ENCODE measurements around the gene PTPN1.
"Not testable (repeated sequence)": the region's sequence is repeated elsewhere in the genome, so short reads cannot be mapped to it uniquely, and the experiment has no call there.

The PTPN1 gene

DNA sequence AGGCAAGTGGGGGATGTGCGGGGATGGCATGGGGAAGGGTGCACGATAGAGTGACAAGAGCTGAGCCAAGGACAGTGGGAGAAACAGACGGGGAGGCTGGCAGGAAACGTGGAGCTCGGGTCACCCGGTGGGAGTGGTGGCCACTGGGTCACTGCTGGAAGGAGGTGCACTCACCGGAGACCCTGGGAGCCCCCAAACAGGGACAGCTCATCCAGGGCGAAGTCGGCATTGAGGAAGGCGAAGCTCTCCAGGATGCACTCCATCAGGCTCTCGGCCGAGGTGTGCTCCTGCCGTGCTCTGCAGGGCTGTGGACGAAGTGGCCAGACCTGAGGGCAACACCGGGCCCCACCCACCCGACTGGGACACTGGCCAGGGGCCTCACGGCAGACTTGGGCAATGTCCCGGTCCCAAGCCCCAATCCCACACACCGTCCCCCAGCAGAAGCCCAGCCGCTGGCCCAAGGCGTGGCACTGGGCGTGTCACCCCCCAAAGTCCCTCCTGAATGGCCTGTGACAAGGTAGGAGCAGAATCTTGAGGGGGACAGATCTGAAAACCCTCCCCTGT is 87.3 kb downstream of the PTPN1 start:
- TF ChIP-seq, protein P1, sequence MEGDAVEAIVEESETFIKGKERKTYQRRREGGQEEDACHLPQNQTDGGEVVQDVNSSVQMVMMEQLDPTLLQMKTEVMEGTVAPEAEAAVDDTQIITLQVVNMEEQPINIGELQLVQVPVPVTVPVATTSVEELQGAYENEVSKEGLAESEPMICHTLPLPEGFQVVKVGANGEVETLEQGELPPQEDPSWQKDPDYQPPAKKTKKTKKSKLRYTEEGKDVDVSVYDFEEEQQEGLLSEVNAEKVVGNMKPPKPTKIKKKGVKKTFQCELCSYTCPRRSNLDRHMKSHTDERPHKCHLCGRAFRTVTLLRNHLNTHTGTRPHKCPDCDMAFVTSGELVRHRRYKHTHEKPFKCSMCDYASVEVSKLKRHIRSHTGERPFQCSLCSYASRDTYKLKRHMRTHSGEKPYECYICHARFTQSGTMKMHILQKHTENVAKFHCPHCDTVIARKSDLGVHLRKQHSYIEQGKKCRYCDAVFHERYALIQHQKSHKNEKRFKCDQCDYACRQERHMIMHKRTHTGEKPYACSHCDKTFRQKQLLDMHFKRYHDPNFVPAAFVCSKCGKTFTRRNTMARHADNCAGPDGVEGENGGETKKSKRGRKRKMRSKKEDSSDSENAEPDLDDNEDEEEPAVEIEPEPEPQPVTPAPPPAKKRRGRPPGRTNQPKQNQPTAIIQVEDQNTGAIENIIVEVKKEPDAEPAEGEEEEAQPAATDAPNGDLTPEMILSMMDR (IDR thresholded peaks at IDR 0.05; ENCODE audit: insufficient read depth, low read length, poor library complexity, severe bottlenecking), result no peak
- DNase-seq (ENCODE audit: extremely low read depth, insufficient read length), result no peak
- Histone ChIP-seq H3K4me3 (replicated peaks; ENCODE audit: low read depth, low read length) (no peak overlapping the region), H3K27me3 (replicated peaks; ENCODE audit: control insufficient read depth, insufficient read depth, low read length) (peaks cover 1% of the 10 kb centered on the region; the same call in 1 of the 2 replicates), H3K36me3 (ENCODE audit: control insufficient read depth, insufficient read depth, low read length) (no peaks in the 10 kb centered on the region)

DNA sequence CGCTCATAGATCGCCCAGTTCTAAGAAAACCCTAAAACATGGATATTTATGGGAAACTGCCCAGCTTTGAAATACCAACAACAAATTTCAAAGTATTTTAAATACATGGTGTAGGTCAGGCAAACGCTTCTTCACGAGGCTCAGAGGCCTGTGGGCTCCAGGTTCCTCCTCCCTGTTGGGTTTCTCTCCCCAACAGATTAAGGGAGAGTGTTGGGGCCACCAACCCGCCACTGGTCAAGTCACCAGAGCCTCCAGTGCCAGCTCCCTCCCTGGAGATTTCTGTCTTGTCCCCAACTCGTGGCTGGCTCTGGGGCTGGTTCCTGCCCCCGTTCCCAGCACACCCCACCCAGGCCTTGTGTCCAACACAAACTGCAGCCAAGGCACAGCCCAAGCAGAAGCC is 87.9 kb downstream of the PTPN1 start:
- H3K27me3 ChIP-seq (replicated peaks; ENCODE audit: control insufficient read depth, insufficient read depth, low read length), result peaks cover 1% of the 10 kb centered on the region; the same call in 1 of the 2 replicates
- DNase-seq (ENCODE audit: extremely low read depth, insufficient read length), result no peak
- TF ChIP-seq, protein P1 (IDR thresholded peaks at IDR 0.05; ENCODE audit: insufficient read depth, low read length, poor library complexity, severe bottlenecking), result no peak
- H3K4me3 ChIP-seq (replicated peaks; ENCODE audit: low read depth, low read length), result no peak overlapping the region
- no peaks in the 10 kb centered on the region for H3K36me3 ChIP-seq (ENCODE audit: control insufficient read depth, insufficient read depth, low read length)

DNA sequence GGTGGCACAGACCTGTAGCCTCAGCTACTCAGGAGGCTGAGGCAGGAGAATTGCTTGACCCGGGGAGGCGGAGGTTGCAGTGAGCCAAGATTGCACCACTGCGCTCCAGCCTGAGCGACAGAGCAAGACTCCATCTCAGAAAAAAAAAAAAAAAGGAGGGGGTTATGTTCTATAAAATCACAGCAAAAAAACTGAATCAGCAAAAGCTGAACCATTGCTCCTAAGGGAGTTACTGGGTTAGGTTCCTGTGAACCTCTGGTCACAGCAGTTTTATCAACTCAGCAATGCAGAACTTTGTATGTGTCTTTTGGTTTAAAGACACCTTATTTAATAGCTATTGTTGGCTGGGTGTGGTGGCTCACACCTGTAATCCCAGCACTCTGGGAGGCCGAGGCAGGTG is 88.6 kb downstream of the PTPN1 start:
- not testable (repeated sequence) for H3K27me3 ChIP-seq (replicated peaks; ENCODE audit: control insufficient read depth, insufficient read depth, low read length); DNase-seq (ENCODE audit: extremely low read depth, insufficient read length); H3K36me3 ChIP-seq (ENCODE audit: control insufficient read depth, insufficient read depth, low read length); H3K4me3 ChIP-seq (replicated peaks; ENCODE audit: low read depth, low read length)

DNA sequence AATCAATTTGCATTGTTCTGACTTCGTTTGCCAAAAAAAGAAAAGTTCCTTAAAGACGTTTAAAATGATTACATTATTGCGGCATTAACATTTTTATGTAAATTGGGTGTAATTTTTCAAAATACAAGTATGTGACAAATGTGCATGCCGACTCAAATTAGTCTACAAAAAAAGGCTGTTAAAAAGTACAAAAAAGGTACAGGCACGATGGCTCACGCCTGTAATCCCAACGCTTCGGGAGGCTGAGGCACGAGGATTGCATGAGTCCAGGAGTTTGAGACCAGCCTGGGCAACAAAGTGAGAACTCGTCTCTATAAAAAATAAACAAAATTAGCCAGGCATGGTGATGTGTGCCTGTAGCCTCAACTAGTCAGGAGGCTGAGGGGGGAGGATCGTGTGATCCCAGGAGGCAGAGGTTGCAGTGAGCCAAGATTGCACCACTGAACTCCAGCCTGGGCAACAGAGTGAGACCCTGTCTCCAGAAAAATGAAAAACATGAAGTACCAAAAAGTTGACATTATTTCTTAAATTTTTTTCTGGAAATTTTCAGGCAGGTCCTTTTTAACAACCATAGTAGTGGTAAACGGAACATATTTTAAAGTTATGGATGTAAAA is 90.2 kb downstream of the PTPN1 start:
- TF ChIP-seq, protein P1 (IDR thresholded peaks at IDR 0.05; ENCODE audit: insufficient read depth, low read length, poor library complexity, severe bottlenecking), result no peak
- no peaks in the 10 kb centered on the region for H3K36me3 ChIP-seq (ENCODE audit: control insufficient read depth, insufficient read depth, low read length)
- peaks cover 1% of the 10 kb centered on the region; the same call in 1 of the 2 replicates for H3K27me3 ChIP-seq (replicated peaks; ENCODE audit: control insufficient read depth, insufficient read depth, low read length)
- H3K4me3 ChIP-seq (replicated peaks; ENCODE audit: low read depth, low read length), result no peak overlapping the region
- no peak for DNase-seq (ENCODE audit: extremely low read depth, insufficient read length)

DNA sequence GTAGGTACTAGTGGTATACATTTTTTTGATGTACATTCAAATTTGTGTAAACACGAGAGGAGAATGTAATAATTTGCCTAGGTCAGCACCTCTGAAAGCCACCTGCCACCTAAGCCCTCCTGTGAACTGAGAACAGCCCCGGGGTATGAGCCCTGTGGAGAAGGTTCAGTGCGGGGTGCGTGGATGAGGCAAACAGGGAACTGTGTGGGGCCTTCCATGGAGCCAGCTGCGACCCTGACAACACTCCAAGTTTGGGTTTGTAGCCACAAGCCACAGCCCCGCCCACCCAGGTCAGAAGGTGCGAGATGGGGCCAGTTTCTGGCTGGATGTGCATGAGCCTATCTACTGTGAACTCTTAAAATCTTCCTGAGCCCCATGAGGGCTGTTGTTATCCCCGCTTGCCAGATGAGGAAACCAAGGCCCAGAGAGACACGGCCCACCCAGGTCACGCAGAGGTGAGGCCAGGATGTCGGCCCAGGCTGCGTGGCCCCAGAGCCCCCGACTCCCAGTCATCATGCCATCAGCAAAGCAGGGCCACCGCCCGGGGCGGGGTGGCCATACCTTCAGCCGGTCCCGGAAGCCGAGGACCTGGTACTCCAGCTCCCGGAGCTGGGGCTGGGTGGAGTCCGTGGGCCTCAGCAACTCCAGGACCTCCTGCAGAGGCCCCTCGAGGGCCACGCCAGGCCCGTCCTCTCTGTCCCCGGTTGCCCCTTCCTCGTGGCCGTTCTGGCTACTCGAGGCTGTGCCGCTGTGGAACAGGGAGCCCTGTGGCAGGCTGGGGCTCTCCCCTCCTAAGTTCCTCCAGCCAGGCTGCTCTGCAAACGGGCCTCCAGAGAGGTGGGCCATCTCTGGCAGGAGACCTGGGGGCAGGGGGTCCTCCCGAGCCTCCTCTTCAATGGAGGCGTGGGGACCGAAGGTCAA is 91.6 kb downstream of the PTPN1 start:
- DNase-seq (ENCODE audit: extremely low read depth, insufficient read length), result no peak
- no peak overlapping the region for H3K4me3 ChIP-seq (replicated peaks; ENCODE audit: low read depth, low read length)
- TF ChIP-seq, protein P1 (IDR thresholded peaks at IDR 0.05; ENCODE audit: insufficient read depth, low read length, poor library complexity, severe bottlenecking), result no peak
- no peaks in the 10 kb centered on the region; the same call in 1 of the 2 replicates for H3K27me3 ChIP-seq (replicated peaks; ENCODE audit: control insufficient read depth, insufficient read depth, low read length)
- no peaks in the 10 kb centered on the region for H3K36me3 ChIP-seq (ENCODE audit: control insufficient read depth, insufficient read depth, low read length)

Data from GM06990 (cell line).